Osteoblast (primary cell): ENCODE results near the gene PRPH. TPM values are rescaled to one million over a fixed set of nuclear protein-coding genes. Genes with fewer than 3 reads are reported as not detected.
"Not testable (repeated sequence)": the region's sequence is repeated elsewhere in the genome, so short reads cannot be mapped to it uniquely, and the experiment has no call there.

ENCODE experiments used
- DNase-seq: peaks from one replicate; pipeline ENCODE4 v3.0.0; 2011; ENCODE audit warnings: low spot score, mixed read lengths; ENCODE audit not compliant: insufficient read length; ENCODE audit errors: missing footprints
- H2AFZ ChIP-seq: 2 replicates; pipeline ENCODE4 v1.6.0; 2011; ENCODE audit warnings: mild to moderate bottlenecking, low read length
- H3K27ac ChIP-seq: 2 replicates; pipeline ENCODE4 v1.5.1; 2011; ENCODE audit warnings: mild to moderate bottlenecking, low read depth, low read length, moderate library complexity
- H3K27me3 ChIP-seq: 2 replicates; pipeline ENCODE4 v1.6.0; 2012; ENCODE audit warnings: mild to moderate bottlenecking, control low read depth, inconsistent platforms, low read length, moderate library complexity; ENCODE audit not compliant: insufficient read depth
- H3K36me3 ChIP-seq: 2 replicates; pipeline ENCODE4 v1.5.1; 2011; ENCODE audit warnings: mild to moderate bottlenecking, low read length, control low read depth, moderate library complexity; ENCODE audit not compliant: insufficient read depth
- H3K4me1 ChIP-seq: 2 replicates; pipeline ENCODE4 v1.5.1; 2011; ENCODE audit warnings: mild to moderate bottlenecking, low read length, control low read depth, moderate library complexity; ENCODE audit not compliant: insufficient read depth
- H3K4me2 ChIP-seq: 2 replicates; pipeline ENCODE4 v1.6.0; 2011; ENCODE audit warnings: mild to moderate bottlenecking, low read length; ENCODE audit not compliant: insufficient read depth
- H3K4me3 ChIP-seq: fragments of 200-600 bp; sonication (generic); 3 replicates; pipeline ENCODE4 v1.5.1; 2012; ENCODE audit warnings: mild to moderate bottlenecking, low read length, inconsistent platforms; ENCODE audit not compliant: insufficient read depth
- H3K79me2 ChIP-seq: 2 replicates; pipeline ENCODE4 v1.6.0; 2012; ENCODE audit warnings: mild to moderate bottlenecking, low read length, control low read depth, inconsistent platforms; ENCODE audit not compliant: insufficient read depth
- H3K9me3 ChIP-seq: 2 replicates; pipeline ENCODE4 v1.5.1; 2011; ENCODE audit warnings: low read depth, low read length, control low read depth
- H4K20me1 ChIP-seq: 2 replicates; pipeline ENCODE4 v1.6.0; 2012; ENCODE audit warnings: mild to moderate bottlenecking, low read length, control low read depth; ENCODE audit not compliant: insufficient read depth
- total RNA-seq: library from RNA; depleted of rRNA; stranded (reverse); fragments of >200 nt; gene quantifications from 2 replicates; pipeline ENCODE4 v1.2.3, GENCODE V29; 2012
- TF ChIP-seq, protein P1 (sequence below): IDR thresholded peaks from 2 replicates; pipeline ENCODE4 v1.5.1; 2011; ENCODE audit warnings: mild to moderate bottlenecking, low read depth, low read length, moderate library complexity; ENCODE audit errors: extremely low read depth

Gene PRPH
- total RNA-seq, 1 donor = under 0.01 TPM

DNA sequence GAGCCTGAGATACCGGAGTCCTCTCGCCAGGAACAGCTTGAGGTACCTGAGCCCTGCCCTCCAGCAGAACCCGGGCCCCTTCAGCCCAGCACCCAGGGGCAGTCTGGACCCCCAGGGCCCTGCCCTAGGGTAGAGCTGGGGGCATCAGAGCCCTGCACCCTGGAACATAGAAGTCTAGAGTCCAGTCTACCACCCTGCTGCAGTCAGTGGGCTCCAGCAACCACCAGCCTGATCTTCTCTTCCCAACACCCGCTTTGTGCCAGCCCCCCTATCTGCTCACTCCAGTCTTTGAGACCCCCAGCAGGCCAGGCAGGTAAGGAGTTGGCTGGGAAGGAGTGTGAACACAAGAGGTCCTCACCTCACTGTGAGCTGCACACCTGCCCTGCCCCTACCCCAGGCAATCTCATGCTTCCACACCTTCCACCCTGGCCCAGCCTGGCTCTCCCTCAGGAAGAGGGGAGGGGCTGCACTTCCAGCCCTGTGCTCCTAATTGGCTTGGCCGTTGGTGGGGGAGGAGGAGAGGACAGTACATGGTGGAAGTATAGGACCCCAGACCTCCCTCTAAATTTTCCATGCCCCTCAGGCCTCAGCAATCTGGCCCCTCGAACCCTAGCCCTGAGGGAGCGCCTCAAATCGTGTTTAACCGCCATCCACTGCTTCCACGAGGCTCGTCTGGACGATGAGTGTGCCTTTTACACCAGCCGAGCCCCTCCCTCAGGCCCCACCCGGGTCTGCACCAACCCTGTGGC lies 35.9 kb downstream of the PRPH start:
- no peaks in the 10 kb centered on the region for H3K79me2 ChIP-seq
- H4K20me1 ChIP-seq = no peaks in the 10 kb centered on the region
- H3K4me2 ChIP-seq = no peak overlapping the region
- peaks cover 10% of the 10 kb centered on the region for H3K36me3 ChIP-seq
- no peaks in the 10 kb centered on the region for H3K9me3 ChIP-seq
- H3K4me3 ChIP-seq = no peak overlapping the region
- H3K27me3 ChIP-seq = peaks cover 5% of the 10 kb centered on the region
- DNase-seq = peak; percentile 38
- H3K4me1 ChIP-seq = no peaks in the 10 kb centered on the region
- peak overlapping the region; percentile 84 for H2AFZ ChIP-seq
- TF ChIP-seq, protein P1, sequence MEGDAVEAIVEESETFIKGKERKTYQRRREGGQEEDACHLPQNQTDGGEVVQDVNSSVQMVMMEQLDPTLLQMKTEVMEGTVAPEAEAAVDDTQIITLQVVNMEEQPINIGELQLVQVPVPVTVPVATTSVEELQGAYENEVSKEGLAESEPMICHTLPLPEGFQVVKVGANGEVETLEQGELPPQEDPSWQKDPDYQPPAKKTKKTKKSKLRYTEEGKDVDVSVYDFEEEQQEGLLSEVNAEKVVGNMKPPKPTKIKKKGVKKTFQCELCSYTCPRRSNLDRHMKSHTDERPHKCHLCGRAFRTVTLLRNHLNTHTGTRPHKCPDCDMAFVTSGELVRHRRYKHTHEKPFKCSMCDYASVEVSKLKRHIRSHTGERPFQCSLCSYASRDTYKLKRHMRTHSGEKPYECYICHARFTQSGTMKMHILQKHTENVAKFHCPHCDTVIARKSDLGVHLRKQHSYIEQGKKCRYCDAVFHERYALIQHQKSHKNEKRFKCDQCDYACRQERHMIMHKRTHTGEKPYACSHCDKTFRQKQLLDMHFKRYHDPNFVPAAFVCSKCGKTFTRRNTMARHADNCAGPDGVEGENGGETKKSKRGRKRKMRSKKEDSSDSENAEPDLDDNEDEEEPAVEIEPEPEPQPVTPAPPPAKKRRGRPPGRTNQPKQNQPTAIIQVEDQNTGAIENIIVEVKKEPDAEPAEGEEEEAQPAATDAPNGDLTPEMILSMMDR = no peak
- H3K27ac ChIP-seq = no peak overlapping the region

DNA sequence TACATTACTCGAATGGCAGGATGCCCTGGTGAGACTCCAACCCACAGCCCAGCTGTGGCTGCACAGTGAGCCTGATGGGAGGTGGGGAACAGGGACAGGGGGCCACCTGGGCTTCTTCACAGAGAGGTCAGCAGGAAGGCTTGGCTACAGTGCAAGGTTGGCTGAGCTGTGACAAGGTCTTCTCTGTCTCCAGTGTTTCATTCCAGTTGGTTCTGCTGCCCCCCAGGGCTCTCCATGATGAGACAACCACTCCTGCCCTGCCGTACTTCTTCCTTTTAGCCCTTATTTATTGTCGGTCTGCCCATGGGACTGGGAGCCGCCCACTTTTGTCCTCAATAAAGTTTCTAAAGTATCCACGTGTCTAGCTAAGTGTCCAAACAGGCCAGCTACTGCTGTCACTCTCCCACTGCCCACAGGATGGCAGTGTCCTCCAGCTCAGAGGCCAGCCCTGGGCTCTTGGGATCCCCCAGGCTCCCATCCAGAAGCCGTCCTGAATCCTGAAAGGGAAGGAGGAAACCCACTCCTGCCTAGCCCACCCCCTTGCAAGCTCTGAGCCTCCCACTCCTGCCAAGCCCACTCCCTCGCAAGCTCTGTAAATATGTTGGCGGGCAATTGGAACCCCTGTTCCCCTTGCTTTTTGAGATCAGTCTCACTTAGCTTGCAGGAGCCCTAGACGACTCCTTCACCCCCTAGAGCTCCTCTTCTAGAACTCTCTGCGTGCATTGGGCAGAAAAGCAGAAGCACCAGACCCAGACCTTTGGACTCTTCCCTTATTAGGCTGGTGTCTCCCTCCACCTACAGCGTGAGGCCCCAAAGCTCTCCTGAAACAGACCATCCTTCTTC lies 36.7 kb downstream of the PRPH start:
- H3K27me3 ChIP-seq = peaks cover 13% of the 10 kb centered on the region
- no peak overlapping the region for H3K4me2 ChIP-seq
- peak overlapping the region; percentile 84 for H2AFZ ChIP-seq
- H3K4me1 ChIP-seq = no peaks in the 10 kb centered on the region
- no peaks in the 10 kb centered on the region for H4K20me1 ChIP-seq
- no peak overlapping the region for H3K4me3 ChIP-seq
- TF ChIP-seq, protein P1 = peak; percentile 96
- H3K79me2 ChIP-seq = no peaks in the 10 kb centered on the region
- H3K27ac ChIP-seq = no peak overlapping the region
- no peaks in the 10 kb centered on the region for H3K9me3 ChIP-seq
- peak; percentile 99 for DNase-seq
- peaks cover 10% of the 10 kb centered on the region for H3K36me3 ChIP-seq

DNA sequence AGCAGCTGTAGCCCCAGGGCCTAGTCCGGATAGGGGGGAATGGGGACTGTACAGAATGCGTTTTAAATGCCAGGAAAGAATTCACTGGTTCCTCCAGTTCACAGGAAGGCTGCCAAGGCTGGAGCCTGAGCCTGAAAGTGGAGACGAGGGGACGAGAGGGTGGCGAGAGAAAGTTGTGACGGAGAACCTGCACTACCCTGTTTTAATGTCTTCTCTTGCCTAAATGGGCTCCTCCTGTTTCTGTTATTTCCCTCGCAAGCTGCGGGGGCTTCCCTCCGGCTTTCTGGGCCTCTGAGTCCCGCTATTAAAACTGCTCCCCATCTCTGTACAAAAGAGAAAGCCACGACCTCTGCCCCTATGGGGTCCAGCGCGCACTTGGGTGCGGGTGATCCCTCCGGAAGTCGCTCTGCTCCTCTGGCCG lies 37.5 kb downstream of the PRPH start:
- Histone ChIP-seq H3K9me3 (no peaks in the 10 kb centered on the region), H3K79me2 (no peaks in the 10 kb centered on the region), H3K27ac (no peak overlapping the region), H3K4me2 (no peak overlapping the region), H4K20me1 (no peaks in the 10 kb centered on the region), H3K4me3 (no peak overlapping the region), H3K27me3 (peaks cover 20% of the 10 kb centered on the region), H2AFZ (no peak overlapping the region), H3K4me1 (peaks cover 3% of the 10 kb centered on the region), H3K36me3 (peaks cover 10% of the 10 kb centered on the region)
- no peak for DNase-seq
- TF ChIP-seq, protein P1 = no peak

DNA sequence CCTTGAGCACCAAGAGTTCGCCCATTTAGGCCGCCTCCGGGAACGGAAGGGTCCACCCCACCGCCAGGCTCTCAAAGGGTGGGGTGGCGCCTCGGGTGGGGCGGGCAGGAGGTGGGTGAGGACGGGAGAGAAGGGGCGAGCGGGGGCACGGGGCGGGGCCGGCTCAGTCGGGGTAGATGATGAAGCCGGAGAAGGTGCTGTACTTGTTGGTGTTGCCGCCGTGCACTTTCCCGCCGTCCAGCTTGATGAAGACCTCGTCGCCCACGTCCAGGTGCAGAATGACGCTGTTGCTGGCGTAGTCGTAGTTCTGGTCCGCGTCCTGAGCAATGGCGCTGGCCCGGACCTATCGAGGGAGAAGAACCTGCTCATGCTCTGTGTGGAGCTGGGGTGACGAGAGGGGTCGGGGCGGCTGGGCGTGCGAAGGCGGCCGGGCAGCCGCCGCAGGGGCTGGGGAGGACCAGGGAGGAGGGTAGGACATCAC lies 38.0 kb downstream of the PRPH start:
- H3K4me3 ChIP-seq = no peak overlapping the region
- no peaks in the 10 kb centered on the region for H4K20me1 ChIP-seq
- H3K4me2 ChIP-seq = no peak overlapping the region
- no peak overlapping the region for H3K27ac ChIP-seq
- no peak overlapping the region for H2AFZ ChIP-seq
- peak; percentile 70 for DNase-seq
- H3K27me3 ChIP-seq = peaks cover 24% of the 10 kb centered on the region
- no peaks in the 10 kb centered on the region for H3K79me2 ChIP-seq
- peaks cover 10% of the 10 kb centered on the region for H3K36me3 ChIP-seq
- no peaks in the 10 kb centered on the region for H3K9me3 ChIP-seq
- peaks cover 3% of the 10 kb centered on the region for H3K4me1 ChIP-seq
- TF ChIP-seq, protein P1 = no peak

DNA sequence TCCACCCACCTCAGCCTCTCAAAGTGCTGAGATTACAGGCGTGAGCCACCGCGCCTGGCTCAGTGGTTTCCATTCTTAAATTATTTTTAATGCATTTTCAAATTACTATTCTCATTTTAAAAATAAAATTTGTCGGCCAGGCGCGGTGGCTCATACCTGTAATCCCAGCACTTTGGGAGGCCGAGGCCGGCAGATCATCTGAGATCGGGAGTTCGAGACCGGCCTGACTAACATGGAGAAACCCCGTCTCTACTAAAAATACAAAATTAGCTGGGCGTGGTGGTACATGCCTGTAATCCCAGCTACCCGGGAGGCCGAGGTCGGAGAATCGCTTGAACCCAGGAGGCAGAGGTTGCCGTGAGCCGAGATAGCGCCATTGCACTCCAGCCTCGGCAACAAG lies 38.8 kb downstream of the PRPH start:
- H3K27me3 ChIP-seq = peaks cover 29% of the 10 kb centered on the region
- not testable (repeated sequence) for DNase-seq, H3K9me3 ChIP-seq, H2AFZ ChIP-seq, H3K4me1 ChIP-seq, H3K4me2 ChIP-seq, H4K20me1 ChIP-seq, H3K36me3 ChIP-seq, H3K27ac ChIP-seq, H3K79me2 ChIP-seq, H3K4me3 ChIP-seq
